Neuronal stem cell (in vitro differentiated cells): Measurements from ENCODE around the gene FGF1.

Experiments
- DNase-seq: peaks from one replicate; pipeline ENCODE4 v3.0.0-alpha.2; 2013; ENCODE audit warnings: low spot score
- H2AFZ ChIP-seq: one replicate; pipeline ENCODE4 v1.6.1; 2013; ENCODE audit warnings: mild to moderate bottlenecking, low read length, inconsistent platforms
- H2AK5ac ChIP-seq: 2 replicates; pipeline ENCODE4 v1.6.1; 2013; ENCODE audit warnings: low read depth, mild to moderate bottlenecking, inconsistent platforms, low read length, moderate library complexity, mixed read lengths
- H2BK120ac ChIP-seq: 2 replicates; pipeline ENCODE4 v1.6.1; 2013; ENCODE audit warnings: low read depth, mild to moderate bottlenecking, inconsistent platforms, low read length, moderate library complexity, mixed read lengths
- H2BK12ac ChIP-seq: one replicate; pipeline ENCODE4 v1.6.1; 2013; ENCODE audit warnings: low read length, inconsistent platforms
- H2BK15ac ChIP-seq: 2 replicates; pipeline ENCODE4 v1.6.1; 2013; ENCODE audit warnings: mild to moderate bottlenecking, low read length, inconsistent platforms, mixed read lengths
- H2BK5ac ChIP-seq: one replicate; pipeline ENCODE4 v1.6.1; 2013; ENCODE audit warnings: inconsistent platforms, mild to moderate bottlenecking, low read length, moderate library complexity
- H3K14ac ChIP-seq: one replicate; pipeline ENCODE4 v1.6.1; 2013; ENCODE audit warnings: low read length, inconsistent platforms
- H3K18ac ChIP-seq: 2 replicates; pipeline ENCODE4 v1.6.1; 2013; ENCODE audit warnings: low read length, inconsistent platforms
- H3K23ac ChIP-seq: 2 replicates; pipeline ENCODE4 v1.6.1; 2013; ENCODE audit warnings: low read depth, mild to moderate bottlenecking, mixed read lengths, low read length, inconsistent platforms; ENCODE audit not compliant: poor library complexity
- H3K27ac ChIP-seq: replicated peaks from 3 replicates; pipeline ENCODE4 v1.5.1; 2013; ENCODE audit warnings: low read length, inconsistent platforms
- H3K27me3 ChIP-seq, 3 experiments: 2 replicates each; pipeline ENCODE4 v1.6.1; 2013; ENCODE audit warnings: low read length in 3 of 3, mild to moderate bottlenecking in 2 of 3, inconsistent platforms in 1 of 3, low read depth in 1 of 3, mixed read lengths in 1 of 3, moderate library complexity in 1 of 3; ENCODE audit not compliant: control insufficient read depth in 3 of 3, insufficient read depth in 3 of 3
- H3K36me3 ChIP-seq, 2 donors: replicated peaks in 1 of 2; 2 replicates each; pipeline ENCODE4 v1.6.1; 2013; ENCODE audit warnings: low read length in 2 of 2; ENCODE audit not compliant: control insufficient read depth in 2 of 2, insufficient read depth in 2 of 2
- H3K4ac ChIP-seq: 2 replicates; pipeline ENCODE4 v1.6.1; 2013; ENCODE audit warnings: inconsistent platforms, mild to moderate bottlenecking, low read length, moderate library complexity
- H3K4me1 ChIP-seq, 2 donors: 1 replicate in 1 of 2; 2 replicates in 1 of 2; pipeline ENCODE4 v1.6.1; 2013; ENCODE audit warnings: low read length in 2 of 2, low read depth in 1 of 2; ENCODE audit not compliant: control insufficient read depth in 2 of 2, insufficient read depth in 1 of 2
- H3K4me2 ChIP-seq: one replicate; pipeline ENCODE4 v1.6.1; 2013; ENCODE audit warnings: mild to moderate bottlenecking, low read length, inconsistent platforms; ENCODE audit not compliant: insufficient read depth, poor library complexity, severe bottlenecking
- H3K4me3 ChIP-seq, 2 donors: 2 replicates each; pipeline ENCODE4 v1.5.1; 2013; ENCODE audit warnings: low read length in 2 of 2, mild to moderate bottlenecking in 2 of 2, inconsistent platforms in 1 of 2, moderate library complexity in 1 of 2
- H3K79me1 ChIP-seq: one replicate; pipeline ENCODE4 v1.6.1; 2013; ENCODE audit warnings: low read depth, mild to moderate bottlenecking, inconsistent platforms, low read length, moderate library complexity
- H3K9ac ChIP-seq: one replicate; pipeline ENCODE4 v1.6.1; 2013; ENCODE audit warnings: mild to moderate bottlenecking, low read depth, low read length, inconsistent platforms; ENCODE audit not compliant: poor library complexity
- H3K9me3 ChIP-seq, 2 donors: replicated peaks in 1 of 2; 2 replicates each; pipeline versions ENCODE3 to v1.6.1; 2013; ENCODE audit warnings: low read length in 2 of 2, mild to moderate bottlenecking in 2 of 2, inconsistent platforms in 1 of 2, low read depth in 1 of 2, mixed read lengths in 1 of 2, moderate library complexity in 1 of 2; ENCODE audit not compliant: control insufficient read depth in 2 of 2, insufficient read depth in 1 of 2
- H4K8ac ChIP-seq: one replicate; pipeline ENCODE4 v1.6.1; 2013; ENCODE audit warnings: low read depth, mild to moderate bottlenecking, inconsistent platforms, low read length, moderate library complexity
- H4K91ac ChIP-seq: one replicate; pipeline ENCODE4 v1.6.1; 2013; ENCODE audit warnings: low read length, low read depth, mild to moderate bottlenecking, inconsistent platforms; ENCODE audit not compliant: poor library complexity
- WGBS, 2 donors: extraction: QIAGEN DNeasy Blood & Tissue Kit; methylation state at CpG; one replicate each; pipeline ENCODE4 v1.1.7; 2013; ENCODE audit warnings: missing lambda C conversion rate in 2 of 2, mixed read lengths in 1 of 2; ENCODE audit not compliant: insufficient read length in 2 of 2, insufficient replicate concordance in 1 of 2; ENCODE audit errors: extremely low coverage in 2 of 2; 5-methylcytosine and 5-hydroxymethylcytosine counted together

Gene FGF1

GRCh38 chr5:142642427-142642826 is 43.5 kb downstream of the FGF1 start:
- H4K91ac ChIP-seq, result no peak overlapping the region
- no peak overlapping the region for H3K18ac ChIP-seq
- H2AFZ ChIP-seq, result no peak overlapping the region
- WGBS, 2 donors, result no CpG with 5 or more reads among the region's 3 CpGs
- H4K8ac ChIP-seq, result no peak overlapping the region
- no peaks in the 10 kb centered on the region for H3K9me3 ChIP-seq
- H3K4me3 ChIP-seq, result no peak overlapping the region
- no peak for DNase-seq
- H3K27me3 ChIP-seq, result no peaks in the 10 kb centered on the region
- no peak overlapping the region for H3K9ac ChIP-seq
- H2AK5ac ChIP-seq, result no peak overlapping the region
- H3K27ac ChIP-seq, result no peak overlapping the region
- H3K23ac ChIP-seq, result no peak overlapping the region
- no peak overlapping the region for H3K4me2 ChIP-seq
- H3K79me1 ChIP-seq, result no peaks in the 10 kb centered on the region
- H2BK120ac ChIP-seq, result no peak overlapping the region
- no peak overlapping the region for H2BK12ac ChIP-seq
- no peaks in the 10 kb centered on the region for H3K36me3 ChIP-seq
- peaks cover 0 to 14% of the 10 kb centered on the region in 2 donors for H3K4me1 ChIP-seq
- H2BK15ac ChIP-seq, result no peak overlapping the region
- H3K14ac ChIP-seq, result no peak overlapping the region
- H3K4ac ChIP-seq, result no peak overlapping the region
- no peak overlapping the region for H2BK5ac ChIP-seq

- Histone ChIP-seq H2BK12ac (no peak overlapping the region), H3K4me1 (peaks cover 0 to 14% of the 10 kb centered on the region in 2 donors), H3K36me3 (no peaks in the 10 kb centered on the region), H3K14ac (no peak overlapping the region), H3K4me2 (no peak overlapping the region), H2BK120ac (no peak overlapping the region), H3K18ac (no peak overlapping the region), H3K79me1 (no peaks in the 10 kb centered on the region), H3K4ac (no peak overlapping the region), H4K91ac (no peak overlapping the region), H3K27me3 (no peaks in the 10 kb centered on the region), H2AFZ (no peak overlapping the region), H2BK15ac (no peak overlapping the region), H3K4me3 (no peak overlapping the region), H3K9ac (no peak overlapping the region), H2BK5ac (no peak overlapping the region), H4K8ac (no peak overlapping the region), H3K23ac (no peak overlapping the region), H3K27ac (no peak overlapping the region), H2AK5ac (no peak overlapping the region), H3K9me3 (no peaks in the 10 kb centered on the region)
- DNase-seq, result no peak
- no CpG with 5 or more reads among the region's 4 CpGs for WGBS, 2 donors
Measured at GRCh38 chr5:142641711-142642110, 44.2 kb downstream of the FGF1 start.

- Histone ChIP-seq H2BK15ac (no peak overlapping the region), H3K23ac (no peak overlapping the region), H3K27me3 (no peaks in the 10 kb centered on the region), H2AK5ac (no peak overlapping the region), H3K4ac (no peak overlapping the region), H3K18ac (no peak overlapping the region), H3K79me1 (no peaks in the 10 kb centered on the region), H3K27ac (no peak overlapping the region), H4K91ac (no peak overlapping the region), H3K4me2 (no peak overlapping the region), H2BK5ac (no peak overlapping the region), H2AFZ (no peak overlapping the region), H3K4me3 (no peak overlapping the region), H3K4me1 (peaks cover 0 to 14% of the 10 kb centered on the region in 2 donors), H4K8ac (no peak overlapping the region), H3K36me3 (no peaks in the 10 kb centered on the region), H3K9me3 (no peaks in the 10 kb centered on the region), H2BK120ac (no peak overlapping the region), H3K14ac (no peak overlapping the region), H2BK12ac (no peak overlapping the region), H3K9ac (no peak overlapping the region)
- no CpG with 5 or more reads among the region's 9 CpGs for WGBS, 2 donors
- DNase-seq, result no peak
Measured at GRCh38 chr5:142640316-142641005, 45.4 kb downstream of the FGF1 start.

GRCh38 chr5:142639455-142639854 is 46.4 kb downstream of the FGF1 start:
- no peak overlapping the region for H3K23ac ChIP-seq
- peaks cover 0 to 14% of the 10 kb centered on the region in 2 donors for H3K4me1 ChIP-seq
- H3K9me3 ChIP-seq, result no peaks in the 10 kb centered on the region
- H3K27ac ChIP-seq, result no peak overlapping the region
- H2AFZ ChIP-seq, result no peak overlapping the region
- H2BK15ac ChIP-seq, result no peak overlapping the region
- no peak overlapping the region for H2BK120ac ChIP-seq
- no peak overlapping the region for H2AK5ac ChIP-seq
- no peak overlapping the region for H2BK12ac ChIP-seq
- WGBS, 2 donors, result no CpG with 5 or more reads among the region's 4 CpGs
- no peak overlapping the region for H3K4me3 ChIP-seq
- DNase-seq, result no peak
- no peaks in the 10 kb centered on the region for H3K27me3 ChIP-seq
- H4K91ac ChIP-seq, result no peak overlapping the region
- H3K4ac ChIP-seq, result no peak overlapping the region
- H3K18ac ChIP-seq, result no peak overlapping the region
- H3K4me2 ChIP-seq, result no peak overlapping the region
- H3K36me3 ChIP-seq, result no peaks in the 10 kb centered on the region
- H4K8ac ChIP-seq, result no peak overlapping the region
- H3K79me1 ChIP-seq, result no peaks in the 10 kb centered on the region
- H3K9ac ChIP-seq, result no peak overlapping the region
- H3K14ac ChIP-seq, result no peak overlapping the region
- no peak overlapping the region for H2BK5ac ChIP-seq
